Measurements from ENCODE around the gene ICE1.
A peak's percentile ranks its signal among the peaks of the same experiment; 100 is the strongest.
"Not testable (repeated sequence)": the region's sequence is repeated elsewhere in the genome, so short reads cannot be mapped to it uniquely, and the experiment has no call there.

ICE1 gene

DNA sequence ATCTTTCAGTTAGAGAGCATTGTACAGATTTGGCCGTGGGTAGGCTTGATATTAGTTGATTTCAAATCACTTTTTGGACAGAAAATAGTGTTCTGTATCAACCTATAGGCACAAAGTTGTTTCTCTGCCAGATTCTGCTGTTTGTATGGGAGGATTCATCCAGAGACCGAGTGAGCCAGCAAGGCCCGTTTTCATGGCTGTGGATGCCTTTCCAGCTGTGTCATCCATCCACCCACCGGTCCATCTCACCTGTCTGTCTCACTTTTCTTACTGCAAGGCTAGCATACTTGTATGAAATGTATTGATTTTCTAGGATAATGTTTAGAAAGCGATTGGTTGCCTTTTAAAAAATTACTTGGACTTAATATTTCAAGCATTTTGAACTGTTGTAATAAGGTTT, 34.4 kb downstream of the ICE1 start:
- no peak for DNase-seq

DNA sequence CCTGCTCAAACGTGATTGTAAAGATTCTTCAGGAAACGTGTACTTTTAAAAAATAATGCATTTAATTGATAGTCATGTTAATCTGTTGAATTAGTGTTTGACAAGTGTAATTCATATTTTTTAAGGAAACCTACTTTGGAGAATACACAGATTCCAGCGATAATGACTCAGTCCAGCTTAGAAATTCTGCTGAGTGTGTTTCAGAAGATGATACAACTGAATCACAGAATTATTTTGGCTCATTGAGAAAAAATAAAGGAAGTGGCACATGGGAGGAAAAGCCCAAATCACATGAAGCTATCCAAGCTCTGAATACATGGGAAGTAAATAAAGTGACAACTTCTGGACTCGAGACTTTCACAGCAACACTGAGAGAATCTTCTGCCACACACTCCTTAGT, 37.8 kb downstream of the ICE1 start:
- no peak for DNase-seq

DNA sequence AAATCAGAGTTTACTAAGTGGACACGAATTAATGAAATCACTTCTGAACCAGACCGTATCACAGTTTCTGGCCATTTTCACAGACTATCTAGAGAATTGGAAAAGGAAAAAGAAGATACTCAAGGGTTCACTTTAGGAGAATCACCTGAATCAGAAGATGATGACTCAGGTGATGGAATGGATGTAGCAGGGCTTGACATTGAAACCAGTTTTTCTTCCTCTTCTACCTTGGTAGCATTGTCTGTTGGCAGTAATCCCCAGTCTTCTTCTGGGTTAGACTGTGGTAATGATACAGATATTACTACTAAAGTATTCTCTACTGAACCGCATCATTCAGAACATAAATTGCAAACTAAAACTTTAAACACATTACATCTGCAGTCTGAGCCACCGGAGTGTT, 38.5 kb downstream of the ICE1 start:
- no peak for DNase-seq

DNA sequence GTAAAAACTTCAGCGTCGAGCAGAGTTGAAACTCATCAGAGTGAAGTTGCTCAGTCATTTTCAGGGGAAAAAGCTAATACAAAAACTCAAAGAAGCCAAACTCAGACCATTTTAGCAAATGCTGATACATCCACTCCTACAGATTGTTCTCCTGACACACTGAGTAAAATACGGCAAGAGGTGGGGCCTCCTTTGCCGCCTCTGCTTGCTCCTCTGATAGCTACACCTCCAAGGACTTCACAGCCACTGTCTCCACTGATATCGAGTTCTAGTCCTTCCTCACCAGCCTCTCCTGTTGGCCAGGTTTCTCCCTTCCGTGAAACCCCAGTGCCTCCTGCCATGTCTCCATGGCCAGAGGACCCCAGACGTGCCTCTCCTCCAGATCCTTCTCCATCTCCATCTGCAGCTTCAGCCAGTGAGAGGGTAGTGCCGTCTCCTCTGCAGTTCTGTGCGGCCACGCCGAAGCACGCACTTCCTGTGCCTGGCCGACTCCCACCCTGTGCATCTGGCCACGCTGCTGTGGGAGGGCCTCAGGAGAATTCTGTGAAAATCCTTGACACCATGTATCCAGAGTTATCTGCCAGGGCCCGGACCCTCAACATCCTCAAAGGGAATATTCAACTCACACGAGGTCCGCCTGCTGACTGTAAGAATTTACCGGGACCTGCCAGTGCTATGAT, 41.7 kb downstream of the ICE1 start:
- DNase-seq = no peak

DNA sequence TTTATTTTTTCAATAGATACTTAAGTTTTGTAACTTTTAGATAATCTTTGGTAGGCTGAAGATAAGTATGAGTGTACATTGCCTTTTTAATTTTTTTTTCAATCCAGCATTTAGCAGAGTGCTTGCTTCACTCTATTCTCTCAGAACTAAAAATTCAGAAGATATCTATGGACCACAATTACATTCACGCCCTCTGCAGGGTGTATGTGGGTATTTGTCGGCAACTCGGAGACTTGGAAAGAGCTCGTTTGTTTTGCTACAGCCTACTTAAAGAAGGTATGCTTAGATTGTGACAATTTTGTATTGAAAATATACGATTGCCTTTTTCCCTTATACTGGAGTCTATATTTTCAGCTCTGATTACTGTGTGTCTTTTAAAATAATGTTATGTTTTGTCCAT, 43.8 kb downstream of the ICE1 start:
- DNase-seq = no peak

DNA sequence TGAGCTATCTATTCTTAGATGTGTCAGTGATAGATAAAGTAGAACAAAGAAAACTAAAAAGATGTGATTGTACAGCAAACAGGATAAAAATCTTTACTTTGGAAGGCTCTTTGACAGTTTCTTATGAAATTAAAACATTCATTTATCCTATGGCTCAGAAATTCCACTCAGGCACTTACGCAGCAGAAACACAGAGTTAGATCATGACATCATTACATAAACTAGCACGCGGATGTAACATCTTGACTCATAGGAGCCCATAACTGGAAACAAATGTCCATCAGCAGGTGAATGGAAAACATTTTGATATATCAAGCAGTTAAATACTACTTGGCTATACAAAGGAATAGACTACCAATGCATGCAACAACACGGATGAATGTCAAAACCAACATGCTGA, 45.3 kb downstream of the ICE1 start:
- no peak for DNase-seq

DNA sequence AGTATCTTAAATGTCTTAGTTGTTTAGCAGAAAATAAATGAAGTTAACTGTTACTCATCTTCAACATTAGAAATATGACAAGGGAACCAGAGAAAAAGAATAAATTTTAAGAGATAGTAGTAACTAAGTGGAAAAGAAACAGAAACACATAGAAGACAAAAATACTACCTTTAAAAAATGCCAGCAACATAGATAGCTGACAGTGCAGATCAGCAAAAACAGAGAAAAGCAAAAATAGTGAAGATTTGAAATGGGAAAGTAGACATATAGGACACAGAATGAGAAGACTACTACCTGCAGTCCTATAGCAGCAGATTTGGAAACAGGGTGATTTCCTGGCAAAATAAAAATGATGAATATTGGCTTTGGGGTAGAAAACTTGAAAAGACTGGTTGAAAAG, 48.5 kb downstream of the ICE1 start:
- no peak for DNase-seq

DNA sequence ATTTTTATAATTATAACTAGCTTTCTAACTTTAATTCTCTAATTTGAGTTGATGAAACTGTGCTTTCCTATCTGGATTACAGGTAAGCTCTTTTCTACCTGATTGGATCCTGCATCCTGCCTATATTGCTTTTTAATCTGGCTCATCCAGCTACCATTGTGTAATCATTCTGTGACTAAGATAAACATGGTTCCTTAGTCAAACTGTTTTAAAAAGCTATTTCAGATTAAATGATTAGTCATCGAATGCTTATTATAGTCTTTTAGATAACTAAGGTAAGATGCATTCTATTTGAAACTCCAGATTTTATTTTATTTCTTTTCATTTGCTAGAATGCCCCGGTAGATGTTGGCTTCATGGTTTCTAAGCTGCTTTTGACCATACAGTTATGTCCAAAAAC, 50.7 kb downstream of the ICE1 start:
- DNase-seq = no peak

DNA sequence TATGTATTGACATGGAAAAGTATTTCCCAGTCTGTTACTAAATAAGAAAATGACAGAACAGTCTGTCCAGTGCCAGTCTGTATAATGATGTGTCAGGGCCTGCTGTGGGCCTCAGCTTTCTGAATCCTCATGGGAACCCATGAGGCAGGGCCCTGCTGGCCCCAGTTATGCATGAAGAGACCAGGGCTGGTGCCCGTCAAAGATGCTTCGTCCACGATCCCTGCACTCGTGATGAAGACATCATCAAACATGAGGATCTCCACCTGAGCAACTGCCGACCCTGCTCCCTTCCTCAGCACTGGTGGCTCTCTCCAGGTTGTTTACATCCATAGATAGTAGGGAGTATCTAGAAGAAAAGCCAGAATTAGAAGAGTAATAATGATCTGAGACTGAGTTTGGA, 52.5 kb downstream of the ICE1 start:
- DNase-seq = no peak

DNA sequence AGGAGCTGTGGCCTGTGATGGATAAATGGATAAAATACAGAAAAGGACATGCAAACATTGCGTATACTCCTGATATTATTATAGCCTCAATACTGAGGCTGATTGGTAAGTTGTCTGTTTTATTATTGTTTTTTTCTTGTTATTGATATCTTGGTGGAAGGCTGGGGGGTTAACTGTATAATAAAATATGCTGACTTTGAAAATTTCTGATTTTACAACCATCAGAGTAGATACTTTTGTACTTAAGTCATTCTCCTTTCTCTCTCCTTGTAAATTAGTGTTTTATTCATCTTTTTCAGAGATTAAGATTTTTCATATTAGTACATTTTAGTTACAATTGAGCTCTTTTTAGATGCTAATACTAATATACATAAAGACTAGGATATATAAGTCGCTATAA, 53.5 kb downstream of the ICE1 start:
- no peak for DNase-seq

DNA sequence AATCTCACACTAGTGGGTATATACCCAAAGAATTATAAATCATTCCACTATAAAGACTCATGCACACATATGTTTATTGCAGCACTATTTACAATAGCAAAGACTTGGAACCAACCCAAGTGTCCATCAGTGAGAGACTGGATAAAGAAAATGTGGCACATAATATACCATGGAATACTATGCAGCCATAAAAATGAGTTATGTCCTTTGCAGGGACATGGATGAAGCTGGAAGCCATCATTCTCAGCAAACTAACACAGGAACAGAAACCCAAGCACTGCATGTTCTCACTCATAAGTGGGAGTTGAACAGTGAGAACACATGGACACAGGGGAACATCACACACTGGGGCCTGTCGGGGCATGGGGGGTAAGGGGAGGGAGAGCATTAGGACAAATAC, 57.1 kb downstream of the ICE1 start:
- not testable (repeated sequence) for DNase-seq

DNA sequence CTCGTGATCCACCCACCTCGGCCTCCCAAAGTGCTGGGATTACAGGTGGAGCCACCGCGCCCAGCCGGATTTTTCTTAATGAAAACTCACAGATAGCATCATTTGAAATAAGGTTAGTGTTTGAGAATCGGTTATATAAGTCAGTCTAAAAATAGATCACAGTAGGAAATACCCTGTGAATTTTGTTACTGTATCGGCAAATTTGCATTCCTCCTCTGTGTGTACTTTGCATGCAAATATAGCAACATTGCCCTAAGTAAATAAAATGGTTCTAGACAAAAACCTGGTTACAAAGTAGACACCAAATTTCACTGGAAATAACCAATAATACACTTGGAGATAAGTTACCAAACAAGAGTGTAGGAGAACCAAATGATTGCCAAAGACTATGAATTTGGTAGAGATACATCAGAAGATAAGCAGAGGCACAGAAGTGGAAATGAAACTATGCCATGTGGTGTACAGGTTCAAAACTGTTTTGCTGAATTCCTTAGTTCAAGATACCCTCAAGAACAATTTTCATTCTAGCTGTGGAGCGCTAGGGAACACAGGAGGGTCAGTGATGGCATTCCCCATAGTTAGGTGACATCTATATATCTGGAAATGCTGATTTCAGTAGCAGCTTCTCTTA, 58.1 kb downstream of the ICE1 start:
- DNase-seq = no peak

DNA sequence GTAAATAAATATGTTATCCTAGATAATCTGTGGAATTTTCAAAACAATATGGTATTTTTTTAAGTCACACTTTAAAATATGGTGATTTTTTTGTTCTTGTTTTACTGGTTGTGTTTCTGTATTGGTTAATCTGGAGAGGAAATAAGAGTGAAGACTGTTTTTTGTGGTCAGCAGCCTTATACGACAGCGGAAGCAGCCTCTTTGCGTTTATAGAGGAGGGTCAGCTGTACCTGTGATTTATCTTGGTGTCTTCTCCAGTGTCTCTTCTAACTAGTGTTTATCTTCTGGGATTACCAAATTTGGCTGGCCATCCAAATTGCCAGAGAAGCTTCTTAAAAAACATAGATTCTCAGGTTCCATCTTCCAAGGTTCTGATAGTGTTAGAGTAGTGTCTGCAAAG, 58.7 kb downstream of the ICE1 start:
- DNase-seq = no peak

DNA sequence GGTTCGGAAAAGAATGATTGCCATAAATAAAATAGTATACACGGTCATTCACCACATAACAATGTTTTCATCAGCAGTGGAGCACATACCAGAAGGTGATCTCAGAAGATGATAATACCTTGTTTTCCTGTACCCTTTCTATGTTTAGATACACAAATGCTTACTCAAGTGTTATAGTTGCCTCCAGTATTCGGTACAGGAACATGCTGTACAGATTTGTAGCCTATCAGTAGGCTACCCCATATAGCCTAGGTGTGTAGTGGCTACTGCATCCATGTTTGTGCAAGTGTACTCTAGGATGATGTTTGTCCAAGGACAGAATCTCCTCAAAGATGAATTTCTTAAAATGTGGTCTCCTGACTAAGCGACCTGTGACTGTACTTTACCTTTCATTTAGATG, 59.2 kb downstream of the ICE1 start:
- DNase-seq = no peak

DNA sequence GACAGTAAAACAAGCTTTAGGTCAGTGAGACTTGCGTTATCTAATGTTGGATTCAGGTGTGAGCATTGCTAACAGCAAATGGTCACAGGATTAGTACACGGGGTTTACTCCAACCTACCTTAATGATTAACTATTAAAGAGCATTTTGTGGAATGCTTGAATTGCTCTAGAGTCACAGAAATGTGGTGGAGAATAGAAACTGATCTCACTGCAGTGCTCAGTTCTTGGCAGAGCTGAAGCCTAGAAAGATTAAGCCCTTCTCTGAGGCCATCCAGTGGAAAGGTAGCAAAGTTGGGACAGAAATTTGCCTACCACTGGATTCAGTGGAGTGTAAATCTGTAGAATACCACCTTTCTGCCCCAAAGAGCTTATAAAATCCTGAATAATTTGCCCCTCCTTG, 60.9 kb downstream of the ICE1 start:
- DNase-seq = no peak

DNA sequence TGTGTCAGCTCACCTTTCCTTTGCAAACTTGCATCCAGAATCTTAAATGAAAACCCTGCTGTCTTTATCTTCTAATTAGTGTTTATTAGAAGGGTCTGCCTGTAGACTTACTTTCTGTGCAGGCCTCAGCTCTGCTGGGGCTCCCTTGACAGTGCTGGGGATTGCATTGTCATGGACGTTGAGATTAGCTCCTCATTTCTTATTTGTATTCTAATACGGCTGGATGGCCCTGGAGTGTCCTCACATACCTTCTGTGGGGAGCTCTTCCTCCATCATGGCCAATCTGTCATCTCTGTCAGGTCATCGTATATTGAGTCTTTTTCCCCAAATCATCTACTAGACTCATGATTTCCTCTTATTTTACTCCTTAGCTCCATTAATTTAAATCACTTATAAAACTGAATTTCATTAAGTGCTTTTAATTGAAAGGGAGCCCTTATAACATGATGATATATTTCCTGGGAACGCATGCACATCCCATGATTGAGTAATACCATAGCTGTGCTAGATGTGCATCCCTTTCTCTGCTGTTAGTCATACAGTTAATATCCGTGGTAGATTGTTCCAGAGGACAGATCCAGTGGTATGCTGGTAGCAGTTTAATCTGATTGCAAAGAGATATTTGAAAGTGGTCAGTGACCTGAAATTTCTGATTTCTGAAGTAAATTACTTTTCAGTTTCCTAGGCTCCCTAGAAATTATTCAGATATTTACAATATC, 61.6 kb downstream of the ICE1 start:
- no peak for DNase-seq

DNA sequence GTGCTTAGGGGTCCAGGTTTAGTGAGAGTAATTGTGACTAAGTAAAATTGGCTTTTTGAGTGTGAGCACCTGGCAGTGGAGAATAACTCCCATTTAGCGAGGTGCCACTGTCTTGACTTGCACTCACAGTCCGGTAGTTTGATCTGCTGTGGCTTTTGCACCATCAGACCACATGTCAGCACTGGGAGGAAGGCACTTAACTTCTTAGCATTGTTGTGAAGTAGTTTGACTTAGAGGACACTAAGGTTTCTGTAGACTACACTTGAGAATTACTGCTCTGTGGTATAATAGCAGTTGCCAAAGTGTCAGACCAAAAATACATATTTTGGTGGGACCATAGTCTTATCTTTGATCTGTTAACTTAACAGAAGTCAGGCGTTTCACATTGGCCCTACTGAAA, 63.6 kb downstream of the ICE1 start:
- DNase-seq = no peak

DNA sequence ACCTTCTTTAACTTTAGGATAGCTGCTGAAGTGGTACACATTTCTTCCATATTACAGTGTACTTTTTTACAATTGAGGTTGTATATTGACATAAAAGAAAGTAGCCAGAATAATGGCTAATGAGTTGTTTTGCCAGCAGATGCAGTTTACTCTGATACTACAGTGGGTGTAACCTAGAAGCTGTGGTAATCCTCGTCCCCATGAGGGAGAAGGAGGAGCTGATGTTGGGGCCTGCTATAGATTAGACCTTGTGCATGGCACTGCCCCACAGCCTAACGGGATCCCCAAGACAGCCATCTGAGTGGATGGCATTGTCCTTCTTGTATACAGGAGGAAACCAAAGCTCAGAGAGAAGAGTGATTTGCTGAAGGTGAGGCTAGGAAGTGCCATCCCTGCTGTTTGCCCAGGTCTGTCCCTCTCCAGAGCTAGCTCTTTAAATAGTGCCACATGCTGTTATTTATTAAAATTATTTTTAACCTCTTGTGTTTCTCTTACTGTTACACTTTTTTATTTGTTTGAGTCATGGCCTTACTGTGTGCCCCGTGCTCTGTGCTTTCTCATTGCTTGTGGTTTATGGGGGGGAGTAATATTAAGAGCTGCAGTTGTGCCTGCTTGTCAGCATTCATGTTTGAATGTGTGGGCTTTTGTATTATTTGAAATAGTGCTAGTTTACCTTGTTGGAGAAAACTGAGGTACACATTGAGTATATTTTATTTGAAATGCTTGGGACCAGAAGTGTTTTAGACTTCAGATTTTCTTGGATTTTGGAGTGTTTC, 65.3 kb downstream of the ICE1 start:
- no peak for DNase-seq

DNA sequence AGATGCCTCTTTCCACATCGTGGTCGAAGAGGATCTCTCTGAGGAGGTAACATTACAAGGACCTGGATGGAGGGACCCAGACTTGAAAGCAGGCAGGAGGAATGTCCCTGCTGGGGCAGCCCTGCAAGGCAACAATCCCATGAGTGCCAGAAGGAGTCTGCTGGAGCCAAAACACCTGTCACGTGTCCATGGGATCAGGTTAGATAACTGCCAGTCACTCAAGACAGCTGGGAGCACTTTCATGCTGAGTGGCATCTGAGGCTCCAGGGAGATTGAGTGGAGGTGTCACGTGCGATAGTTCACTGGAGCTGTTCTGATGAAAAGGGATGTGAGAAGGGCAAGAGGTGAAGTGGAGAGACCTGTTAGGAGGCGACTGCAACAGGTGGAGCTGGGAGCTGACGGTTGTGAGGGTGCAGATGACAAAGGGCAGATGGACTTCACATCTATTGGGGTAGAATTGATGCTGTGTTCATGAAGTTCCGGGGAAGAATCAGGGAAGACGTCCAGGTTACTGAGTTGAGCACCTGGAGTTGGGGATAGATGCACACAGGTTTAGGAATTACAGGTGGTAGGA, 68.4 kb downstream of the ICE1 start:
- DNase-seq = no peak

DNA sequence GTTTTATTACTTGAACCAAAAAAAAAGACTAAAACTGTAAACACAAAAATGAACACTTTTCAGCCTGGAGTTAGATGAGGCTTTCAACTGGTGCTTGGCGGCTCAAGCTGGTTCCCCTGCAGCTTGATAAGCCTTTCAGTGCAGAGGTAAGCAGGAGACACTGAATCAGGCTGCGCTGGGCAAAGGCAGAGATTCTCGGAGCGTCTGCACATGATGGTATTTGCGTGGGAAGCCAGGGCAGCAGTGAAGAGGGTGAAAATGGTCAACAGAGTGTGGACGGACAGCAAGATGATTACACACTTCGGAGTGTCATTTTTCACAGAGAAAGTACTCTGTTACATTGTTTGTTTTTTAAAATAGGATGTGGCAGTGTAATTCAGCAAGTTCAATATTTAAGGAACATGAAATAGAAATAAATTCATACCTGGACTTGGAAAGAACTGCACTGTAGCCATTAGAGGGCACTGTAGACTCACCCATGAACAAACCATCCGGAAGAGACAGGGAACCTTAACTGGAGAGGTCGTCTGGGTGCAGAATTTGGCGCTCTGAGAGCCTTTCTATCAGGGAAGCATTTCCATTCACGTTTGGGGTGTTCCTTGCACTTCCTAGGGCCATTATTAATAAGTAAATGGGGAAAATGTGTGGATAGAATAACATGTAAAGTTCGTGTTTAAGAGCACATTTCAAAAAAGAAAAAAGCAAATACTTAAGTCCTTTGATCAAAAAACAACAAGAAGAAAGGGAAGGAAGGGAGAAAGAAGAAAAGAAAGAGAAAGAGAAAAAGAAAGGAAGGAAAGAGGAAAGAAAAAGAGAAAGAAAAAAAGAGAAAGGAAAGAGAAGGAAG, 69.8 kb downstream of the ICE1 start:
- DNase-seq = peak; percentile 46

DNA sequence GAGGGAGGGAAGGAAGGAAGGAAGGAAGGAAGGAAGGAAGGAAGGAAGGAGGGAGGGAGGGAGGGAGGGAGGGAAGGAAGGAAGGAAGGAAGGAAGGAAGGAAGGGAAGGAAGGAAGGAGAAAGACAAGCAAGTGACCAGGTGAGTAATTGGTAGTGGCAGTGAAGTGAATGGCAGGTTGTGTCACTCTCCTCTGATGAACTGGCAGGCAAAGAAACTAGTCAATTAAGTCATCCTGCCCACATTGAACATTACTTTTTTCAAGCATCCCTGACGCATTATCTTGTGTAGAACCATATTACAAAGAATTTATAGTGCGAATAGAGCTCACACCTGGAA, 70.4 kb downstream of the ICE1 start:
- not testable (repeated sequence) for DNase-seq
